Ascending aorta (tissue), 2 donors: ENCODE measurements around the gene PABPN1L. TPM values are rescaled to one million over a fixed set of nuclear protein-coding genes. Genes with fewer than 3 reads are reported as not detected.

ENCODE experiments used
- DNase-seq, 2 donors: peaks; one replicate each; pipeline ENCODE4 v3.0.0-alpha.2; 2019; ENCODE audit warnings: low spot score in 2 of 2
- H3K27ac ChIP-seq, 2 donors: fragments of 200-600 bp; sonication (generic); one replicate each; pipeline ENCODE4 v1.5.1; 2016 to 2017; ENCODE audit warnings: mild to moderate bottlenecking in 1 of 2
- H3K27me3 ChIP-seq: fragments of 200-600 bp; sonication (generic); one replicate; pipeline ENCODE4 v1.5.1; 2017
- H3K36me3 ChIP-seq, 2 donors: fragments of 200-600 bp; sonication (generic); one replicate each; pipeline ENCODE4 v1.5.1; 2016
- H3K4me1 ChIP-seq, 2 donors: fragments of 200-600 bp; sonication (generic); one replicate each; pipeline ENCODE4 v1.5.1; 2016 to 2017; ENCODE audit warnings: mild to moderate bottlenecking in 1 of 2
- H3K4me3 ChIP-seq, 2 donors: fragments of 200-600 bp; sonication (generic); one replicate each; pipeline ENCODE4 v1.5.1; 2016 to 2017; ENCODE audit warnings: mild to moderate bottlenecking in 1 of 2
- H3K9me3 ChIP-seq, 2 donors: fragments of 200-600 bp; sonication (generic); one replicate each; pipeline ENCODE4 v1.5.1; 2016
- intact Hi-C: fragments of 100-400 bp; cut with DNase I; formaldehyde crosslinking; loops from one replicate; pipeline ENCODE4 v1.15.1; 2023
- total RNA-seq: library from RNA; depleted of rRNA; stranded (reverse); fragments of >200 nt; gene quantifications from one replicate; pipeline ENCODE4 v1.1.0, GENCODE V29; 2016
- TF ChIP-seq, protein P1 (sequence below), 3 experiments: fragments of 200-600 bp in 2 of 3; fragments of 450-650 bp in 1 of 3; sonication (generic) in 2 of 3; IDR thresholded peaks; one replicate each; pipeline ENCODE4 v1.5.1; 2016 to 2019; ENCODE audit warnings: antibody characterized with exemption in 3 of 3, mild to moderate bottlenecking in 1 of 3, moderate library complexity in 1 of 3

PABPN1L gene
- total RNA-seq, 1 donor from 2014 or later, result not detected

DNA sequence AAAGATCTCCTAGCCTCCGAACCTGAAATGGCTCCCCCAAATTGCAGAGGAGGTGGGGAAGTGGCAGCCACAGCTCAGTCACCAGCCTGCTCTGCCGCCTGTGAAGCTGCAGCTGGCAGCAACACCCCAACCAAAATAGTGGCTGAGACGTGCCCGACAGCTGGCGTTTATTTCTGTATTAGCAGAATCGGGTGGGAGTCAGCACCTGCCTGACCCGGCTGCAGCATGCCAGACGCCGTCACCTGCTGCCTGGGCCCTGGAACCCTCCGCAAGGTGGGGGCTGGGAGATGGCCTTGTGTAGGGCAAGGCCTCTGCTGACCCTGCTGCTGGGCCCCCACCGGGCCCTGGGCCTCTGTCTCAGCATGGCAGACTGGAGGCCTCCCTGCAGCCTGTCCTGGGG, 17.5 kb upstream of the PABPN1L start:
- intact Hi-C loops, result no loop called here
- no peaks in the 10 kb centered on the region for H3K9me3 ChIP-seq
- TF ChIP-seq, protein P1, sequence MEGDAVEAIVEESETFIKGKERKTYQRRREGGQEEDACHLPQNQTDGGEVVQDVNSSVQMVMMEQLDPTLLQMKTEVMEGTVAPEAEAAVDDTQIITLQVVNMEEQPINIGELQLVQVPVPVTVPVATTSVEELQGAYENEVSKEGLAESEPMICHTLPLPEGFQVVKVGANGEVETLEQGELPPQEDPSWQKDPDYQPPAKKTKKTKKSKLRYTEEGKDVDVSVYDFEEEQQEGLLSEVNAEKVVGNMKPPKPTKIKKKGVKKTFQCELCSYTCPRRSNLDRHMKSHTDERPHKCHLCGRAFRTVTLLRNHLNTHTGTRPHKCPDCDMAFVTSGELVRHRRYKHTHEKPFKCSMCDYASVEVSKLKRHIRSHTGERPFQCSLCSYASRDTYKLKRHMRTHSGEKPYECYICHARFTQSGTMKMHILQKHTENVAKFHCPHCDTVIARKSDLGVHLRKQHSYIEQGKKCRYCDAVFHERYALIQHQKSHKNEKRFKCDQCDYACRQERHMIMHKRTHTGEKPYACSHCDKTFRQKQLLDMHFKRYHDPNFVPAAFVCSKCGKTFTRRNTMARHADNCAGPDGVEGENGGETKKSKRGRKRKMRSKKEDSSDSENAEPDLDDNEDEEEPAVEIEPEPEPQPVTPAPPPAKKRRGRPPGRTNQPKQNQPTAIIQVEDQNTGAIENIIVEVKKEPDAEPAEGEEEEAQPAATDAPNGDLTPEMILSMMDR (IDR thresholded peaks at IDR 0.05), result no peak
- no peaks in the 10 kb centered on the region for H3K36me3 ChIP-seq
- no peak for DNase-seq
- no peak overlapping the region for H3K4me3 ChIP-seq
- H3K4me1 ChIP-seq, result no peaks in the 10 kb centered on the region
- H3K27ac ChIP-seq, result no peak overlapping the region
- H3K27me3 ChIP-seq, result no peaks in the 10 kb centered on the region

DNA sequence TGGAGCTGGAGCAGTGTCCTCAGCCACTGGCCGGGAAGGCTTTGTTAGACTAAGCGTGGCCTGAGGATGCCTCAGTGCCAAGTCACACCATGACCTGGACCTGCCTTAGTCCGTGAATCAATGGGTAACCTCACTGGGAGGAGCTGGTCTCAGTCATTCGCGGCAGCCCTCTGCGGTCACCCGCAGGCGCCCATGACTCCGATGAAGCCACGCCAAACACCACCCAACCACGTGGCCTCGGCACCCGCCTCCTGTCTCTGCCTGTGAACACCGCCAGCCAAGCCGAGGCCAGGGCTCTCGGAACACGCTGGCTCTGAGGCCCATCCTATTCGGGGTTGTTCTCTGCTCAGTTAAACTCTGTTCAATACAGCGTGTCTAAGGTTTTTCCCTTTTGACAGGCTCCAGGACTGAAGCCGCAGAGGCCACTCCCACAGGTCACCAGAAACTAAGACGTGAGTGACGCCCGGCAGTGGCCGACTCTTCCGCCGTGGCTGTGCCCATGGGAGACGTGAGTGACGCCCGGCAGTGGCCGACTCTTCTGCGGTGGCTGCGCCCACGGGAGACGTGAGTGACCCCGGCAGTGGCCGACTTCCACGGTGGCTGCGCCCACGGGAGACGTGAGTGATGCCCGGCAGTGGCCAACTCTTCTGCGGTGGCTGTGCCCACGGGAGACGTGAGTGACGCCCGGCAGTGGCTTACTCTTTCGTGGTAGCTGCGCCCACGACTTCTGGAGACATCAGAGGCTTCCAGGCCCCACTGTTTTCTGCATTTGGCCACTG, 16.8 kb upstream of the PABPN1L start:
- H3K27me3 ChIP-seq, result no peaks in the 10 kb centered on the region
- no peaks in the 10 kb centered on the region for H3K4me1 ChIP-seq
- H3K9me3 ChIP-seq, result no peaks in the 10 kb centered on the region
- TF ChIP-seq, protein P1 (IDR thresholded peaks at IDR 0.05), result no peak
- H3K4me3 ChIP-seq, result no peak overlapping the region
- no peak overlapping the region for H3K27ac ChIP-seq
- no peaks in the 10 kb centered on the region for H3K36me3 ChIP-seq
- no peak for DNase-seq
- intact Hi-C loops, result no loop called here

DNA sequence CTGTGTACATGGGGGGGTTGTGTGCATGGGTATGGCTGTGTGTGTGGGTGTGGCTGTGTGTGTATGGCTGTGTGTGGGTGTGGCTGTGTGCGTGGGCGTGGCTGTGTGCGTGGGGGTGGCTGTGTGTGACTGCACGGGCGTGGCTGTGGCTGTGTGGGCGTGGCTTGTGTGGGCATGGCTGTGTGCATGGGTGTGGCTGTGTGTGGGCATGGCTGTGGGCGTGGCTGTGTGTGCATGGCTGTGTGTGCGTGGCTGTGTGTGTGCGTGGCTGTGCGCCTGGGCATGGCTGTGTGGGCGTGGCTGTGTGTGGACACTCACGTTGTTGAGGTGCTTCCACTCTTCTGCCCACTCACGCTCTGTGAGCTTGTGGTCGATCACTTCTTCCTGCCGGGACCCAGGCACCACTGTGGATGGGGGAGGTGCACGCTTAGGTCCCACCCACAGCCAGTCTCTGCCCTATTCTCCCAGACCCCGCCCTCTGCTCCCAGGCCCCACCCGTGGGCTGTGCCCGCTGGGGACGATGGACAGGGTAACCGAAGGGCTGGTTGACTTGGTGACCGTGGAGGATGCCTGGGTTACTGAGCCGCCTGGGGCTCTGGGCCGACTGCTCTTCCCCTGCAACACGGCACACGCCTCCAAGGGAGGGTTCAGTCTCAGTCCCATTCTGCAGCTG, 16.0 kb upstream of the PABPN1L start:
- DNase-seq, result no peak
- TF ChIP-seq, protein P1 (IDR thresholded peaks at IDR 0.05), result no peak
- Histone ChIP-seq H3K9me3 (no peaks in the 10 kb centered on the region), H3K27me3 (no peaks in the 10 kb centered on the region), H3K36me3 (no peaks in the 10 kb centered on the region), H3K27ac (no peak overlapping the region), H3K4me1 (no peaks in the 10 kb centered on the region), H3K4me3 (no peak overlapping the region)
- intact Hi-C loops, result no loop called here

DNA sequence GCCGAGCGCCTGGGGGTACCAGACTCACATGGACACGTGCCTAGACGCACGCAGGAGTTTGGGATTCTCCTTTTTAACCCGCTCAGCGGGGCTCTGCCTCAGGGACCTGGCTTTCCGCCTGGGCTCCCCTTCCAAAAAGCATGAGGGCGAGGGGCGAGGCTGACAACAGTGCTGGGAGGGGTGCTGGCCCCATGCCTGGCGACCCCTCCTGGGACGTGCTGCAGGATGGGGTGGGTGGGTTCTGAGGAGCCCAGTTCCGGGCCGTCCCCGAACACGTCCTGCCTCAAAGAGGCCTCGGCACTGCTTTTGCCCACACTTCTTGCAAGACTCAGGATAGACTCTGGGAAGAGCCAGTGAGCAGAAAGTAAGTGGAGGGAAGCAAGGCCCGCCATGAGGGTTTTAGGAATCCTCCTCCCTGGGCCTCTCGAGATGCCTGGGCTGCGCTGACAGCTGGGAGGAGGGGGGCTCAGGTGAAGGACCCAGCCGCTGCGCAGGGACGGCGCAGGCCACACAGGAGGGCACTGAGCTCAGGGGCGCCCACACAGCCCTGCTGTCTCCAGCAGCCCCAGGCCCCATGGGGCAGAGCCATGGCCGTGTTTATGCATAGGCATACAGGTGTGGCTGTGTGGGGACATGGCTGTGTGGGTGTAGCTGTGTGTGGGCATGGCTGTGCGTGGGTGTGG, 15.4 kb upstream of the PABPN1L start:
- no peaks in the 10 kb centered on the region for H3K27me3 ChIP-seq
- no peak for DNase-seq
- H3K4me1 ChIP-seq, result no peaks in the 10 kb centered on the region
- H3K9me3 ChIP-seq, result no peaks in the 10 kb centered on the region
- H3K36me3 ChIP-seq, result no peaks in the 10 kb centered on the region
- intact Hi-C loops, result no loop called here
- no peak overlapping the region for H3K4me3 ChIP-seq
- no peak overlapping the region for H3K27ac ChIP-seq
- TF ChIP-seq, protein P1 (IDR thresholded peaks at IDR 0.05), result no peak

DNA sequence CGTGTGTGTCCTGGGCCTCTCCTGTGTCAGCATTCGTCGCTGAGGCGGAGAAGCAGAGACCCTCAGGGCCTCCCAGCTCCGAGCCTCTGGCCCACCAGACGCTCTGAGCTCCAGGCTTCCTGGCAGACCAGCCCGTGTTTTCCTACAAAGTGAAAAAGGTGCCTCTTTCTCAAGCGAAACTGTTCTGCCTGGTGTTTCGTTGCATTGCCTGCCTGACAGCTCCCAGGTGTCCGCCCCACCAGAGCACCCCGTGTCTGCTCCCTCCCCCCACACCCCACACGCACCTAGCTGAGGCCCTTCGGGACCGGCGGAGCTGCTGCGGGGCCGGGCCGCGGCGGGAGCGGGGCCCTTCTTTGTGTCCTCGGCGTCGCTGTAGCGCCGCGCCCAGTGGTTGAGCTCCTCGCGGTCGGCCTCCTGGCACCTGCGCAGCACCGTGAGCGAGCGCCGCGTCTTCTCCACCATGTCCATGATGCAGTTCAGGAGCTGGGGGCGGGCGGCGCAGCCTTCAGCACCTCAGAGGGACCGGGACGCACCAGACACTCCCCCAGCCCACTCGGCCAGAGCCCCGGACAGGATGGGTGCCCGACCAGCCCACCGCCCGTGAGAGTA, 14.7 kb upstream of the PABPN1L start:
- Histone ChIP-seq H3K27me3 (no peaks in the 10 kb centered on the region), H3K36me3 (no peaks in the 10 kb centered on the region)
- intact Hi-C loops, result no loop called here

More for the DNA sequence above, 14.7 kb upstream of the PABPN1L start:
- TF ChIP-seq, protein P1 (IDR thresholded peaks at IDR 0.05), result no peak
- no peak overlapping the region for H3K27ac ChIP-seq
- DNase-seq, result no peak
- H3K9me3 ChIP-seq, result no peaks in the 10 kb centered on the region
- no peak overlapping the region for H3K4me3 ChIP-seq
- no peaks in the 10 kb centered on the region for H3K4me1 ChIP-seq
